HEK293 (cell line): Measurements from ENCODE around the gene NSL1.

Source experiments
- AEBP2 ChIP-seq: fragments of 450-650 bp; formaldehyde crosslinking; IDR thresholded peaks from 2 replicates; pipeline ENCODE4 v1.5.1; 2016; ENCODE audit warnings: missing biosample characterization, missing genetic modification characterization, borderline replicate concordance
- BCL11B ChIP-seq: fragments of 450-650 bp; formaldehyde crosslinking; IDR thresholded peaks from 2 replicates; pipeline ENCODE4 v1.5.1; 2016; ENCODE audit warnings: low read depth, missing biosample characterization, missing genetic modification characterization
- BCL6B ChIP-seq: fragments of 450-650 bp; formaldehyde crosslinking; IDR thresholded peaks from 2 replicates; pipeline ENCODE4 v1.5.1; 2017; ENCODE audit warnings: missing biosample characterization, missing genetic modification characterization
- IKZF3 ChIP-seq: fragments of 450-650 bp; IDR thresholded peaks from 2 replicates; pipeline ENCODE4 v1.5.0; 2018; ENCODE audit warnings: missing biosample characterization, mild to moderate bottlenecking, missing genetic modification characterization, moderate library complexity
- KLF8 ChIP-seq: fragments of 450-650 bp; formaldehyde crosslinking; IDR thresholded peaks from 2 replicates; pipeline ENCODE4 v1.5.1; 2016; ENCODE audit warnings: missing biosample characterization, missing genetic modification characterization
- PRDM10 ChIP-seq: fragments of 450-650 bp; formaldehyde crosslinking; IDR thresholded peaks from 2 replicates; pipeline ENCODE4 v1.5.1; 2016; ENCODE audit warnings: missing biosample characterization, missing genetic modification characterization
- PRDM6 ChIP-seq: fragments of 450-650 bp; formaldehyde crosslinking; IDR thresholded peaks from 2 replicates; pipeline ENCODE4 v1.5.1; 2017; ENCODE audit warnings: missing biosample characterization, missing genetic modification characterization
- SALL2 ChIP-seq: fragments of 450-650 bp; formaldehyde crosslinking; IDR thresholded peaks from 2 replicates; pipeline ENCODE4 v1.5.0; 2017; ENCODE audit warnings: missing biosample characterization, mild to moderate bottlenecking, missing genetic modification characterization, borderline replicate concordance
- SCRT2 ChIP-seq: fragments of 450-650 bp; formaldehyde crosslinking; IDR thresholded peaks from 2 replicates; pipeline ENCODE4 v1.5.1; 2016; ENCODE audit warnings: missing biosample characterization, missing genetic modification characterization
- TCF7L2 ChIP-seq: IDR thresholded peaks from 2 replicates; pipeline ENCODE4 v1.6.1; 2011; ENCODE audit warnings: low read depth, mild to moderate bottlenecking, inconsistent platforms, low read length, moderate library complexity, borderline replicate concordance
- TRIM28 ChIP-seq: IDR thresholded peaks from 2 replicates; pipeline ENCODE4 v1.6.1; 2011; ENCODE audit warnings: low read length, control low read depth, borderline replicate concordance
- ZBTB21 ChIP-seq: fragments of 450-650 bp; formaldehyde crosslinking; IDR thresholded peaks from 2 replicates; pipeline ENCODE4 v1.5.1; 2017; ENCODE audit warnings: missing biosample characterization, missing genetic modification characterization
- ZEB2 ChIP-seq: fragments of 450-650 bp; formaldehyde crosslinking; IDR thresholded peaks from 2 replicates; pipeline ENCODE4 v1.5.1; 2016; ENCODE audit warnings: missing biosample characterization, missing genetic modification characterization
- ZNF121 ChIP-seq: fragments of 450-650 bp; formaldehyde crosslinking; IDR thresholded peaks from 2 replicates; pipeline ENCODE4 v1.5.1; 2016; ENCODE audit warnings: missing biosample characterization, missing genetic modification characterization
- ZNF404 ChIP-seq: fragments of 450-650 bp; formaldehyde crosslinking; IDR thresholded peaks from 2 replicates; pipeline ENCODE4 v1.5.1; 2017; ENCODE audit warnings: missing biosample characterization, missing genetic modification characterization
- ZNF518A ChIP-seq: fragments of 450-650 bp; formaldehyde crosslinking; conservative IDR thresholded peaks from 2 replicates; pipeline ENCODE4 v1.5.1; 2016; ENCODE audit warnings: low read depth, missing biosample characterization, missing genetic modification characterization
- ZNF530 ChIP-seq: fragments of 450-650 bp; formaldehyde crosslinking; IDR thresholded peaks from 2 replicates; pipeline ENCODE4 v1.5.1; 2016; ENCODE audit warnings: low read depth, missing biosample characterization, missing genetic modification characterization
- ZNF677 ChIP-seq: fragments of 450-650 bp; IDR thresholded peaks from 2 replicates; pipeline ENCODE4 v1.5.0; 2018; ENCODE audit warnings: missing biosample characterization, mild to moderate bottlenecking, missing genetic modification characterization, moderate library complexity
- ZNF792 ChIP-seq: fragments of 450-650 bp; formaldehyde crosslinking; IDR thresholded peaks from 2 replicates; pipeline ENCODE4 v1.5.1; 2016; ENCODE audit warnings: missing biosample characterization, missing genetic modification characterization
- ZNF843 ChIP-seq: fragments of 450-650 bp; formaldehyde crosslinking; IDR thresholded peaks from 2 replicates; pipeline ENCODE4 v1.5.1; 2016; ENCODE audit warnings: missing biosample characterization, missing genetic modification characterization
- ZXDB ChIP-seq: fragments of 450-650 bp; formaldehyde crosslinking; IDR thresholded peaks from 2 replicates; pipeline ENCODE4 v1.5.1; 2016; ENCODE audit warnings: missing biosample characterization, missing genetic modification characterization

The NSL1 gene

GRCh38 chr1:212701910-212702309 lies 89.7 kb downstream of the NSL1 start (continued):
- no peak for TF ChIP-seq SALL2
- peak; percentile 71 for TF ChIP-seq PRDM6 (tag by site-specific recombination)
- TF ChIP-seq AEBP2 = no peak
- peak; percentile 92 for TF ChIP-seq ZNF843 (tag by site-specific recombination)
- TF ChIP-seq SCRT2 = no peak
- TF ChIP-seq IKZF3 (tag by site-specific recombination) = 0 out of 2 replicates have a peak, but pooled peaks have one; percentile 46
- TF ChIP-seq BCL11B (tag by site-specific recombination) = no peak
- TF ChIP-seq ZBTB21 = 0 out of 2 replicates have a peak, but pooled peaks have one; percentile 15
- TF ChIP-seq ZNF404 (tag by site-specific recombination) = no peak
- peak; percentile 59; the same call in 1 of the 2 replicates for TF ChIP-seq TCF7L2
- 0 out of 2 replicates have a peak, but pooled peaks have one; percentile 21 for TF ChIP-seq ZNF518A (tag by site-specific recombination)
- peak; percentile 84 for TF ChIP-seq ZXDB
- TF ChIP-seq ZNF530 = no peak
- TF ChIP-seq ZEB2 = peak; percentile 15; the same call in 1 of the 2 replicates
- TF ChIP-seq BCL6B (tag by site-specific recombination) = no peak
- TF ChIP-seq TRIM28 = peak; percentile 54; the same call in 1 of the 2 replicates
- TF ChIP-seq PRDM10 = peak; percentile 48; the same call in 1 of the 2 replicates
- TF ChIP-seq KLF8 (tag by site-specific recombination) = peak; percentile 38; the same call in 1 of the 2 replicates
- no peak for TF ChIP-seq ZNF792 (tag by site-specific recombination)
- TF ChIP-seq ZNF677 = no peak
- TF ChIP-seq ZNF121 = peak; percentile 33
